Posterior vena cava (tissue), 2 donors: Measurements from ENCODE around the gene SIAH3. TPM values are rescaled to one million over a fixed set of nuclear protein-coding genes. Genes with fewer than 3 reads are reported as not detected.

Source experiments
- DNase-seq: peaks from one replicate; pipeline ENCODE4 v3.0.0-alpha.2; 2020; ENCODE audit warnings: low spot score
- intact Hi-C, 2 donors: fragments of 100-400 bp; cut with DNase I; formaldehyde crosslinking; loops; one replicate each; pipeline versions ENCODE4 v1.14.1 to v1.14.2; 2022 to 2023
- total RNA-seq, 2 donors: library from RNA; stranded (reverse); fragmentation: NEBNext Ultra II Directional; extraction: Animal tissue kit (Norgen Biotek cat#: 25700); gene quantifications; one replicate each; pipeline ENCODE4 v1.2.1, GENCODE V29; 2021
- donor health status: DM: yes; HTN: yes; CAD: no.
- donor health status: DM: yes; HTN: yes; CAD: no.

Gene SIAH3
- total RNA-seq, 2 donors from 2014 or later: 0.05 TPM; not detected in 1

- DNase-seq: no peak
- intact Hi-C loops: no loop called here
These were observed 18.7 kb upstream of the SIAH3 start for GRCh38 chr13:45870232-45870631.

GRCh38 chr13:45865414-45865813, 13.9 kb upstream of the SIAH3 start:
- intact Hi-C loops: no loop called here
- DNase-seq: no peak

- no peak for DNase-seq
- intact Hi-C loops: no loop called here
These were observed 12.4 kb upstream of the SIAH3 start for GRCh38 chr13:45863709-45864590.

GRCh38 chr13:45861322-45861721, 9.8 kb upstream of the SIAH3 start:
- no peak for DNase-seq
- intact Hi-C loops: no loop called here

DNA sequence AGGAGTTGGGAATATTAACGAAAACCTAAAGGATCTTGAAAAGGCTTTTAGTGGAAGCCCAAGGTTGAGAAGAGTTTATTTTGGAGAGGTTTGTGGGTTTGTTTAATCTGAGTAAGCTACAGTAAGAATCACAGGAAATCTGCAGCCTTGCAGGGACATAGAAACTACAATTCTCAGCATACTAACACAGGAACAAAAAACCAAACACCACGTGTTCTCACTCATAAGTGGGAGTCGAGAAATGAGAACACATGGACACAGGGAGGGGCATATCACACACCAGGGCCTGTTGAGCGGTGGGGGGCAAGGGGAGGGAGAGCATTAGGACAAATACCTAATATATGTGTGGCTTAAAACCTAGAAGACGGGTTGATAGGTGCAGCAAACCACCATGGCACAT, 8.7 kb upstream of the SIAH3 start:
- intact Hi-C loops: no loop called here
- no peak for DNase-seq

DNA sequence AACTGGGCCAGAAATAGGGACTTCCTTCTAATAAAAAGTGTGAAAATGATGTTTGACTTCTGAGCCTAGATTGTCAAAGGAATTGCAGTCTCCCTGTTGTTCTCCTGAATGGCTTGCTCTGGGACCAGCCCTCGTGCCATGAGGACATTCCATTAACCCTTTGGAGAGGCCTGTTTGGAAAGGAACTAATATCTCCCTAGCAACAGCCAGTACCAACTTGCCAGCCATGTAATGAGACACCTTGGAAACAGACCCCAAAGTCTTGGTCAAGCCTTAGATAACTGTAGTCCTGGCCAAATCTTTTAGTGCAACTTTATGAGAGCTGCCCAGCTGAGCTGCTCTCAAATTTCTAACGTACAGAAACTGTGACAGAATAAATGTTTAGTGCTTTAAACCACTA, 8.2 kb upstream of the SIAH3 start:
- intact Hi-C loops: no loop called here
- no peak for DNase-seq

- intact Hi-C loops: no loop called here
These were observed 941 bp upstream of the SIAH3 start for GRCh38 chr13:45852494-45852893.

DNA sequence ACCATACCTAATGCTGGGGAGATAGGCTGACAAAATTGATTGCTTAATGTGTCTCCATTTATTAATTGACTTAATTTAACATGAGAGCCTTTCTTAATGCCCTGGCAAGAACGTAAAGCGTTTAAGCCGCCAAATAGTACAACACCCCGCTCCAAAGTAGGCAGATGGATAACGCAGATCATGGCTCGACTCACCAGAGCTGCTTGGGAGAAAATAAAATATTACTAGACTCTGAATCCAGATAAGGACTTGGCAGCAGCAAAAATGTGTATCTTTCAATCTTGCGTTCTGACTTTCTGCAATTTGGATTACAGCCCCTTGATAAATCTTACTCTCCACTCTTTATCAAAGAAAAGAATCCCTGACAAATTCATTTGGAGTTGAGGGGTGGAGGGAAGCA, 403 bp upstream of the SIAH3 start:
- no peak for DNase-seq
- intact Hi-C loops: no loop called here

More at GRCh38 chr13:45852494-45852893, 941 bp upstream of the SIAH3 start:
- no peak for DNase-seq

- no peak for DNase-seq
- intact Hi-C loops: no loop called here
These were observed 1.4 kb downstream of the SIAH3 start for GRCh38 chr13:45850027-45850613.

DNA sequence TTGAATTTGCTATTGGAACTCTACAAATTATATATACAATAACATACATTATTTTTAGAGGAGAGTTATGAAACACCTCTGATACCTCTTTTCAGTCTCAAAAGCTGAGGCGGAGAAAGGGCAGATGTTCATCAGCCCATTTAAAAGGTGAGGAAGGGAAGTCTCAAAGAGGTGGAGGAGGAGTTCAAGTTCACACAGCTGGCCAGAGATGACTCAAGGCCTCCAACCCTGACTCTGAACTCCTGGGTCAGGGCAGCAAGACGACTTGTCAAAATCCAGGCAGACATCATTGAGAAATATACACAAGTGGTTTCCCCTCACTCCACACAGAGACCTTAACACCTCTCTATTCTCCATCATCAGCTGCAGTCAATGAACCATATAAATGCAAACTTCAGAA, 2.1 kb downstream of the SIAH3 start:
- intact Hi-C loops: no loop called here
- no peak for DNase-seq

DNA sequence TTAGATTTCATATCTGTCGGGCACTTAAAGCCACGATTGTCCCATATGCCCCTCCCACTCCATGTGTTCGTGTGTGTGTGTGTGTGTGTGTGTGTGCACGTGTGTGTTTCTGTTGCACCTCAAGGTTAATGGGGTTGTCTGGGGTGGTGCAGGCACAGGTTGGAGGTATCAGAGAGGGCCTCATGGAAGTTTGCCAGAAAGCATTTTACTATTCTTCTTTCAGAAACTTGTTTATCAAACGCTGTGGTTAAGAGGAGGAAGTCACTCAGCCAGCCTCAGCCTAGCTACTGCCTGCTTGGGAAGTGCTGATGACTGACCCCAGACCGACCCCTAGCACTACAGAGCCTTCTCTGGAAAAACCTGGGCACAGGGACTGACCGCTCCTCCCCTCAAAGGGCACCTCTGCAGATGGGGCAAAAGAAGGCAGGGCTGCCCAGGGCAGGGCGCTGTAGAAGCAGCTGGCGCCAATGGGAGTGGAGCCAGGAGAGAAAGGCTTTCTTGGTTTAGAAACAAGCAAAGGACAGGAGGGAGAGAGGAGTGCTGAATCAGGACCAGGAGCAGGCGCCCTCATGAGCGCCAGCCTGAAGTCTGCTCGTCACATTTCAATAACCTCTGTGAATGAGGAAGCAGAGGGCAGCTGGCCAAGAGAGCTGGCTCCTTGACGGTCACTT, 3.9 kb downstream of the SIAH3 start:
- intact Hi-C loops: no loop called here
- no peak for DNase-seq

DNA sequence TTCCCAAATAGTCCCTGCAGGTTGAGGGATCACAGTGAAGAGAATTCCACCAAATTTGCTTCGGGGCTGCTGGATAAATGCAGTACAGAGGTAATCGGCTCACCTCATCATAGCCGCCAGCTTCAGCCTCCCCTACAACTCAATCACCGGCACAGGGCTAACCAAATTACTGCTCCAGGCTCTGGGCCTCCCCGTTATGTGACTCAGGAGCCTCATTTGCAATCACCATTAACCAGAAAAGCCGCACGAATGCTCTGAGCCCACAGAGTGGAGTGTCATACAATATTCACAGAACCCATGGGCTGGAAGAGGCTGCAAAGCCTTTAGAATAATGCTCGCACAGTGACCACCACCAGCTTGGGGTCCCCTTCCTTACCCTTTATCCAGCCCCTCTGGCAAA, 4.9 kb downstream of the SIAH3 start:
- no peak for DNase-seq

GRCh38 chr13:45838171-45838745, 13.3 kb downstream of the SIAH3 start:
- intact Hi-C loops: no loop called here
- DNase-seq: no peak

More for the DNA sequence above, 4.9 kb downstream of the SIAH3 start:
- intact Hi-C loops: no loop called here

- DNase-seq: no peak
- intact Hi-C loops: no loop called here
These were observed 14.4 kb downstream of the SIAH3 start for GRCh38 chr13:45837111-45837510.

GRCh38 chr13:45834411-45834994, 17.1 kb downstream of the SIAH3 start:
- no peak for DNase-seq
- intact Hi-C loops: no loop called here

DNA sequence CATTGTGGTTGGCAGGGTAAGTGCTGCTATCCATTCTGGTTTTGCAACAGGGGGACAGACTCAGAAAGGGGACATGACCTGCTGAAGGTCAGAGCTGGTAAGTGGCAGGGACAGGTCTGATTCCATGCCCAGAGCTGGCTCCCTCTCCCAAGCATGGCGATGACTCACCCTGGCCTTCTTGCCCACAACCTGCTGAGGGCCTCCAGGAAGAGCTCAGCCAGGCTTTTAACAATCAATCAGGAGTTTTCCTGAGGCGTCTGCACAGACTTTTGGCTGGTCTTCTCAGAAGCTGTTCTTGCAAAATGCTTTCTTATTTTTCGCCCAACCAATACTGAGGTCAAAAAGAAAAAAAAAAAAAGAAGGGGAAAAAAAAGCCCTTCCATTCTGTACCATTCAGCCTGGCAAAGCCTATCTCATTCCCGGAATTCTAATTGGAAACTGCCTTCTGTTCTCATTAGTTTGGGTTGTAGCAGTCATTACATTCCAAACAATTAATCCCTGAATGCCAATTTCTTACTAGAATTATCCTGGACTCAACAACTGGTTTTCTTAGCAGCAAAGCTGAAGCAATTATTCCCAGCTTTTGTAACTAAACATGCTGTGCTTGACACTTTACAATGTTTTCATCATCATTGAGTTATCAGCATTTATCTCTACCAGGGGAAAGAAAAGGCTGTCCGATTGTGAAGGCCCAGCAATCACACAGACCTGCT, 17.7 kb downstream of the SIAH3 start:
- intact Hi-C loops: no loop called here
- no peak for DNase-seq

- no peak for DNase-seq
- intact Hi-C loops: no loop called here
These were observed 18.3 kb downstream of the SIAH3 start for GRCh38 chr13:45833242-45833641.

DNA sequence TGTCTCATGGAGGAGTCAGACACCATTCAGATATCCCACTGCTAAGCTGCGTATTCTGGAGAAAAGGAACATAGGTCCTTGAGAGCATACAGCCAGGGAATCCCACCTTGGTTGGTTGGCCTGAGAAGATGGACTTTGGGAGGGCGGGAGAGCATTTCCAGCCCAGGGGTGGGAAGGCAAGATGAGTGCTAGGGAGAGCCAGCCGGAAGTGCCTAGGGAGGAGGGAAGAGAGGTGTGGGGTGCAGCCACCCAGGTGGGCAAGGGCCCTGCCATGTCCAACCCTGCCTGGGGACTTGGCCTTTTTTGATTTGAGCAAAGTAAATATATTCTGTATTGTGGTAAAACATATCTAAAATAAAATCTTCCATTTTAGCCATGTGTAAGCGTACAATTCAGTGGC, 19.7 kb downstream of the SIAH3 start:
- DNase-seq: no peak
- intact Hi-C loops: no loop called here

- no peak for DNase-seq
- intact Hi-C loops: no loop called here
These were observed 21.4 kb downstream of the SIAH3 start for GRCh38 chr13:45830121-45830520.
